Measurements from ENCODE around the gene HBG2. TPM values are rescaled to one million over a fixed set of nuclear protein-coding genes. Genes with fewer than 3 reads are reported as not detected.
"Not testable (repeated sequence)": the region's sequence is repeated elsewhere in the genome, so short reads cannot be mapped to it uniquely, and the experiment has no call there.

HBG2 gene
- total RNA-seq, 1 experiment from 2014 or later = 1.4 TPM

GRCh38 chr11:5258543-5259262, 4.1 kb upstream of the HBG2 start:
- in situ Hi-C loops (cut with HindIII; ENCODE audit: low pct_unique_long_range_greater_than_20kb, low sequenced_read_pairs) = no loop called here

GRCh38 chr11:5257296-5257695, 2.7 kb upstream of the HBG2 start:
- no peak for DNase-seq (ENCODE audit: low read depth, low spot score)
- in situ Hi-C loops (cut with HindIII; ENCODE audit: low pct_unique_long_range_greater_than_20kb, low sequenced_read_pairs) = no loop called here

More at GRCh38 chr11:5258543-5259262, 4.1 kb upstream of the HBG2 start:
- DNase-seq (ENCODE audit: low read depth, low spot score) = no peak

DNA sequence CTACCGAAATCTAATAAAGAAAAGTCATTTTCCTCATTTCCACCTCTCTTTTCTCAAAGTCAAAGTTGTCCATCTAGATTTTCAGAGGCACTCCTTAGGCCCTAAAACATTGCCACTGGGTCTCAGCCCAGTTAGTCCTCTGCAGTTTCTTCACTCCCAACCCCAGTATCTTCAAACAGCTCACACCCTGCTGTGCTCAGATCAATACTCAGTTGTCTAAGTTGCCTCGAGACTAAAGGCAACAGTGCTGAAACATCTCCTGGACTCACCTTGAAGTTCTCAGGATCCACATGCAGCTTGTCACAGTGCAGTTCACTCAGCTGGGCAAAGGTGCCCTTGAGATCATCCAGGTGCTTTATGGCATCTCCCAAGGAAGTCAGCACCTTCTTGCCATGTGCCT, 558 bp downstream of the HBG2 start:
- DNase-seq (ENCODE audit: low read depth, low spot score); in situ Hi-C loops (cut with HindIII; ENCODE audit: low pct_unique_long_range_greater_than_20kb, low sequenced_read_pairs): not testable (repeated sequence)

DNA sequence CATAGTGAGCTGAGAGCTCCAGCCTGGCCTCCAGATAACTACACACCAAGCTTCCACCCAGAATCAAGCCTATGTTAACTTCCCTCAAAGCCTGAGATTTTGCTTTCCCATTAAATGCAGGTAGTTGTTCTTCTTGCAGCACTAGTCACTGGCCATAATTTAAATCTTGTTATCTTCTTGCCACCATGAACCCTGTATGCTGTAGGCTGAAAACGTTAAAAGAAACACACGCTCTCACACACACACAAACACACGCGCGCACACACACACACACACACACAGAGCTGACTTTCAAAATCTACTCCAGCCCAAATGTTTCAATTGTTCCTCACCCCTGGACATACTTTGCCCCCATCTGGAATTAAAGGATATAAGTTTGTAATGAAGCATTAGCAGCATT, 1.1 kb downstream of the HBG2 start:
- DNase-seq (ENCODE audit: low read depth, low spot score) = not testable (repeated sequence)

DNA sequence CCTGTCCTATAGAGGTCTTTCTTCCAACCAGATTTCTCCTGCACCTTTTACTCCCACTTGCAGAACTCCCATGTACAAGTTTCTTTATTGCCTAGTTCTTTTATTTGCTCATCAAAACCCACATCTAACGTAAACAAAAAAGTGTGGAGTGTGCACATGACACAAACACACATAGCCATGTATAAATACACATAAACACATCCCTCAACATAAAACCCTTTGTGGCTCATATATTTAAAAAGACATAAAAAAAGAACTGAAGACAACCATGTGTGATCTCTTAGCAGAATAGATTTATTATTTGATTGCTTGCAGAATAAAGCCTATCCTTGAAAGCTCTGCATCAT, 1.7 kb downstream of the HBG2 start:
- no peak for DNase-seq (ENCODE audit: low read depth, low spot score)
- in situ Hi-C loops (cut with HindIII; ENCODE audit: low pct_unique_long_range_greater_than_20kb, low sequenced_read_pairs) = no loop called here

More for the DNA sequence above, 1.1 kb downstream of the HBG2 start:
- in situ Hi-C loops (cut with HindIII; ENCODE audit: low pct_unique_long_range_greater_than_20kb, low sequenced_read_pairs) = not testable (repeated sequence)

- no peak for DNase-seq (ENCODE audit: low read depth, low spot score)
- in situ Hi-C loops (cut with HindIII; ENCODE audit: low pct_unique_long_range_greater_than_20kb, low sequenced_read_pairs) = no loop called here
These were observed 2.2 kb downstream of the HBG2 start for GRCh38 chr11:5252192-5252918.

GRCh38 chr11:5251746-5252145, 2.8 kb downstream of the HBG2 start:
- no peak for DNase-seq (ENCODE audit: low read depth, low spot score)
- in situ Hi-C loops (cut with HindIII; ENCODE audit: low pct_unique_long_range_greater_than_20kb, low sequenced_read_pairs) = no loop called here

DNA sequence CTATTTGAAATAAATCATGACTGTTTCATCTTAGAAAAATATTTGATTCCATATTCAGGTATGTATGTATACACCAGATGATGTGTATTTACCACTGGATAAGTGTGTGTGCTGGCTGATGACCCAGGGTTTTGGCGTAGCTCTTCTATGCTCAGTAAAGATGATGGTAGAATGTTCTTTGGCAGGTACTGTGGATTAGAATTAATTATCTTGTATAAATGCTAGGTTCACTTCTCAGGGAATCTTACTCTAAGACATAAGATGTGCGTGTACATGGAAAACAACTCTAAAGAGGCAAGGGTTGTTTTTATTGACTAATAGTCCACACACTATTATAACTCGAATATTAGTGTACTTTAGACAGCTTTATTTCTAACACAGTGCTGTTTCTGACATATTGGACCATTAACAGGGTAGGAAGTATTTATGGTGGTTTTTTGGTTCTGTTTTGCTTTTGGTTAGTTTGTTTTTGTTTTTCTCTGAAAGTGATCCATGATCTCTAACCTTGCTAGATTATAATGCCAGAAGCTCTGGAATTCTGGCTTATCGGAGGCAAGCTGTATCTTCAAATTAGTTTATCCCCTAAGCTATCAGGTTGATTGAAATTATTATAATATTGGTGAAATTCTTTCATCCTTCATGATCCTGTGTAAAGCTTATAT, 3.9 kb downstream of the HBG2 start:
- DNase-seq (ENCODE audit: low read depth, low spot score) = no peak
- in situ Hi-C loops (cut with HindIII; ENCODE audit: low pct_unique_long_range_greater_than_20kb, low sequenced_read_pairs) = no loop called here

DNA sequence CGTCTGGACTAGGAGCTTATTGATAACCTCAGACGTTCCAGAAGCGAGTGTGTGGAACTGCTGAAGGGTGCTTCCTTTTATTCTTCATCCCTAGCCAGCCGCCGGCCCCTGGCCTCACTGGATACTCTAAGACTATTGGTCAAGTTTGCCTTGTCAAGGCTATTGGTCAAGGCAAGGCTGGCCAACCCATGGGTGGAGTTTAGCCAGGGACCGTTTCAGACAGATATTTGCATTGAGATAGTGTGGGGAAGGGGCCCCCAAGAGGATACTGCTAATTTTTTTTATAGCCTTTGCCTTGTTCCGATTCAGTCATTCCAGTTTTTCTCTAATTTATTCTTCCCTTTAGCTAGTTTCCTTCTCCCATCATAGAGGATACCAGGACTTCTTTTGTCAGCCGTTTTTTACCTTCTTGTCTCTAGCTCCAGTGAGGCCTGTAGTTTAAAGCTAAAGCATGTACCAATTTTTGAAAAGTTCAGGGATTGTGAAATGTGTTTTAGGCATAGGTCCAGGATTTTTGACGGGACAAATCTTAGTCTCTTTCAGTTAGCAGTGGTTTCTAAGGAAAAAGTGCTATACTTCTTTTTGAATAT, 4.7 kb downstream of the HBG2 start, which contains the start of gene HBG1:
HBG1 (minus strand) TSS at position 51 of the 590 bp plus-strand sequence. CDS start 53 bp downstream, outside the sequence.
- DNase-seq (ENCODE audit: low read depth, low spot score); in situ Hi-C loops (cut with HindIII; ENCODE audit: low pct_unique_long_range_greater_than_20kb, low sequenced_read_pairs): not testable (repeated sequence)

DNA sequence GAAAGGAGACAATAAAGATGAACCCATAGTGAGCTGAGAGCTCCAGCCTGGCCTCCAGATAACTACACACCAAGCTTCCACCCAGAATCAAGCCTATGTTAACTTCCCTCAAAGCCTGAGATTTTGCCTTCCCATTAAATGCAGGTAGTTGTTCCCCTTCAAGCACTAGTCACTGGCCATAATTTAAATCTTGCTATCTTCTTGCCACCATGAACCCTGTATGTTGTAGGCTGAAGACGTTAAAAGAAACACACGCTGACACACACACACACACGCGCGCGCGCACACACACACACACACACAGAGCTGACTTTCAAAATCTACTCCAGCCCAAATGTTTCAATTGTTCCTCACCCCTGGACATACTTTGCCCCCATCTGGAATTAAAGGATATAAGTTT, 6.1 kb downstream of the HBG2 start:
- in situ Hi-C loops (cut with HindIII; ENCODE audit: low pct_unique_long_range_greater_than_20kb, low sequenced_read_pairs); DNase-seq (ENCODE audit: low read depth, low spot score): not testable (repeated sequence)

GRCh38 chr11:5247472-5248192, 6.9 kb downstream of the HBG2 start:
- in situ Hi-C loops (cut with HindIII; ENCODE audit: low pct_unique_long_range_greater_than_20kb, low sequenced_read_pairs) = no loop called here
- no peak for DNase-seq (ENCODE audit: low read depth, low spot score)

DNA sequence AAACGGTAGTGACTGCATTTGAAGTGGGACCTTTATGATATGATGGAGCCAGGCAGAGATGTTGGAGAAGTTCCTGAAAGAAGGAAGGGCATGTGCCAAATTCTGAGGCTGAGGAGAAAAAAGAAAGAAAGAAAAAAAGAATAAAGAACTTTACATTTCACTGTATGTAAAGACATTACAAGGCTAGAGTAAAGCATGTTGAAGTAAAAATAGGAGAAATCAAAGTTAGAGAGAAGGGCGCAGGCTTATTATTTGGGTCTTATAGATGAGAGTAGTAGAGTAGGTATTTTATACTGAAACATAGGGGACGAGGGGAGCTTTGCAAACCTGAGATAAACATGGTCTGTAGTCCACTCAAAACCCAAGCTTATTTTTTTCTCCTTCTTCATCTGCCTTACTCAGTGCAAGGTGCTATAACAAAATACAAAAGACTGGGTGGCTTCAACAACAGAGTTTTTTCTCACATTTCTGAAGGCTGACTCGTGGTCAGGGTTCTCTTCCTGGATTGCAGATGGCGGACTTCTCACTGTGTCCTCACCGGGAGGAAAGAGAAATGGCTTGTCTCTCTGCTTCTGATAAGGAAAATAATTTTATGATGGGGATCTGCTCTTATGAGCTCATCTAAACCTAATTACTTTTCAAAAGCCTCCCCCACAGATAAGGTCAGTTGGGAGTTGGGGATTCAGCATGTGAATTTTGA, 7.7 kb downstream of the HBG2 start:
- in situ Hi-C loops (cut with HindIII; ENCODE audit: low pct_unique_long_range_greater_than_20kb, low sequenced_read_pairs) = no loop called here
- no peak for DNase-seq (ENCODE audit: low read depth, low spot score)

- in situ Hi-C loops (cut with HindIII; ENCODE audit: low pct_unique_long_range_greater_than_20kb, low sequenced_read_pairs) = no loop called here
- no peak for DNase-seq (ENCODE audit: low read depth, low spot score)
These were observed 9.4 kb downstream of the HBG2 start for GRCh38 chr11:5245155-5245554.

DNA sequence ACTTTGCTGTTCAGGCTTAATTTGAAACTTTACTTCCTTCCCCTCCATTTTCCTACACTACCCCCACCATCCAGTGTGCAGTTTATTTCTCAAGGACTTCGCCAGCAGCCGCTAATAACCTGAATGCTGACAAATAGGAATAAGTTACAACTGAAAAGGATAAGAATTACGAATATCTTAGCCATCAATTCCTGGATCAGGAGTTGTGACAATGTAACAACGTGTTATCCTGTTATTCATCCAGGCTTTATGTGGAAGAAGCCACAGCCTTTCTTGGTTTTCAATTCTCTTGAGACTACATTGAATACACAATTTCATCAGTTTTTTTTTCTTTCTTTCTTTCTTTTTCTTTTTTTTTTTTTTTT, 10.8 kb downstream of the HBG2 start:
- in situ Hi-C loops (cut with HindIII; ENCODE audit: low pct_unique_long_range_greater_than_20kb, low sequenced_read_pairs) = no loop called here

GRCh38 chr11:5242933-5243815, 11.4 kb downstream of the HBG2 start:
- no peak for DNase-seq (ENCODE audit: low read depth, low spot score)
- in situ Hi-C loops (cut with HindIII; ENCODE audit: low pct_unique_long_range_greater_than_20kb, low sequenced_read_pairs) = no loop called here

More for the DNA sequence above, 10.8 kb downstream of the HBG2 start:
- DNase-seq (ENCODE audit: low read depth, low spot score) = no peak

- in situ Hi-C loops (cut with HindIII; ENCODE audit: low pct_unique_long_range_greater_than_20kb, low sequenced_read_pairs) = no loop called here
- no peak for DNase-seq (ENCODE audit: low read depth, low spot score)
These were observed 12.4 kb downstream of the HBG2 start for GRCh38 chr11:5242208-5242607.

Measured in SK-MEL-5 (cell line).